ENCODE results near the gene ARID1B.

DNA sequence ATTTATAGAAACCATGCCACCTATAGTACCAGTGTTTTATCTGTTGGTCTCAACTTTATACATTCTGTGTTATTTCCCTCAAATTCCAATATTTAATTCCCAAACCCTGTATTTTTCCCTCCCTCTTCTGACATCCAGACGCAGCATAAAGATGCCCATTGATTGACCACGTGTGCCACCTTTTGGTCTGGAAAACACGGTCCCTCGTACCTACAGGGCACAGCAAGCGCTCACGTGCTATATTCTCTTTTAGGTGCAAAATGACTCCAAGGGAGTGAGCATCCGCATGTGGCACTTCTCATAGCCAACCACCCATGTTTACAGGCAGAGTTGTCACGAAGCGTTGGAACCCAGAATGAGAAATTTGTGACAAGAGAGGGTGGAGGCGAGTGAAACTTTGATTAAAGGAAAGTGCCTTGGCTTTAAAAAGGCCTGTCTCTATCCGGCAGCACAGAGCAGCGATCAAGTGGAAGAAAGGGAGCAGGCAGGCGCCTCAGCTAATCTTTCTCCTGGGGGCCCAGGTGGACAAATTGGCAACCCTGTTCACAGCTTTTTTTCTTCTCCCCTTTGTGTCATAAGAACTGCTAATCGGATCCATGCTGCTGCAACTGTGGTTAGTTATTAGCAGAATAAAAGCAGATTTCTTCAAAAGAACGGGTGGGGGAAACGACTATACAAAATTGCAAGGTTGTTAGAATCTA lies 320.2 kb downstream of the ARID1B start:
- no peak for TF ChIP-seq POLR2AphosphoS5 (IDR thresholded peaks at IDR 0.05)
- TF ChIP-seq, protein P1, sequence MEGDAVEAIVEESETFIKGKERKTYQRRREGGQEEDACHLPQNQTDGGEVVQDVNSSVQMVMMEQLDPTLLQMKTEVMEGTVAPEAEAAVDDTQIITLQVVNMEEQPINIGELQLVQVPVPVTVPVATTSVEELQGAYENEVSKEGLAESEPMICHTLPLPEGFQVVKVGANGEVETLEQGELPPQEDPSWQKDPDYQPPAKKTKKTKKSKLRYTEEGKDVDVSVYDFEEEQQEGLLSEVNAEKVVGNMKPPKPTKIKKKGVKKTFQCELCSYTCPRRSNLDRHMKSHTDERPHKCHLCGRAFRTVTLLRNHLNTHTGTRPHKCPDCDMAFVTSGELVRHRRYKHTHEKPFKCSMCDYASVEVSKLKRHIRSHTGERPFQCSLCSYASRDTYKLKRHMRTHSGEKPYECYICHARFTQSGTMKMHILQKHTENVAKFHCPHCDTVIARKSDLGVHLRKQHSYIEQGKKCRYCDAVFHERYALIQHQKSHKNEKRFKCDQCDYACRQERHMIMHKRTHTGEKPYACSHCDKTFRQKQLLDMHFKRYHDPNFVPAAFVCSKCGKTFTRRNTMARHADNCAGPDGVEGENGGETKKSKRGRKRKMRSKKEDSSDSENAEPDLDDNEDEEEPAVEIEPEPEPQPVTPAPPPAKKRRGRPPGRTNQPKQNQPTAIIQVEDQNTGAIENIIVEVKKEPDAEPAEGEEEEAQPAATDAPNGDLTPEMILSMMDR (IDR thresholded peaks at IDR 0.05 in 8 of 11, conservative IDR thresholded peaks at IDR 0.05 in 3 of 11) = no peak
- no peak for TF ChIP-seq POLR2A (IDR thresholded peaks at IDR 0.05)
